Measurements from ENCODE around the gene GATD1.
A peak's percentile ranks its signal among the peaks of the same experiment; 100 is the strongest.

GATD1 gene

GRCh38 chr11:777288-778255 is at the start of gene GATD1:
Gene GATD1, minus strand, starts transcription at chr11:777487. Its CDS starts 25 bp downstream, at chr11:777462.
- peak; percentile 90 for DNase-seq (ENCODE audit: low spot score)

DNA sequence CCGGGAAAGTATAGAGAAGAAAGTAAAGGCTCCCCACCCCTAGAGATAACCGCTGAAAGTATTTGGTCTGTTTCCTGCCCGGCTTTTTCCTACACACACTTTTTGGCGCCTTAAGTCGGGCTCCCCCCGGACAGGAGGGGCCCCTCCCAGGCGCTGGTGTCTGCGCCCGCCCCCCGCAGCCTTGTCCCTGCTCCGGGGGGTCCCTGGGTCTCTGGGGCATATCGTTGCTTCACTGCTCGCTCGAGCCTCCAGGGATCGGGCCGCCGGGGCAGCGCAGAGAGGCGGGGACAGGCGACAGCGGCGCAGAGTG is 49.5 kb upstream of the GATD1 start:
- no peak for DNase-seq (ENCODE audit: low spot score)

DNA sequence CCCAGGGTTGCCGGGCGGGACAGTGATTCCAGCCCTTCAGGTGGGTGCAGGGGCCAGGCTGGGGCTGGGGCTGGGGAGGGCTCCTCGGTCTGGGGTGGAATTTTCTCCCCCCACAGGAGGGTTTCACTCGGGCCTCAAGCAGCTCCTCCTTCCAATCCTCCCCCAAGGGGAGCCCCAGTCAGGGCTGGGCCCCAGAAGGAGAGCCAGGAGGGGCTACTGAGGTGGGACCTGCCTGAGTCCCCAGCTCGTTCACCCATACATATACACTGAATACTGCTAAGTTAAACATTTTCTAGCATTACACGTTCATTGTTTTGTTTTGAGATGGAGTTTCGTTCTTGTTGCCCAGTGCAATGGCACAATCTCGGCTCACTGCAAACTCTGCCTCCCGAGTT is 48.9 kb upstream of the GATD1 start:
- no peak for DNase-seq (ENCODE audit: low spot score)

DNA sequence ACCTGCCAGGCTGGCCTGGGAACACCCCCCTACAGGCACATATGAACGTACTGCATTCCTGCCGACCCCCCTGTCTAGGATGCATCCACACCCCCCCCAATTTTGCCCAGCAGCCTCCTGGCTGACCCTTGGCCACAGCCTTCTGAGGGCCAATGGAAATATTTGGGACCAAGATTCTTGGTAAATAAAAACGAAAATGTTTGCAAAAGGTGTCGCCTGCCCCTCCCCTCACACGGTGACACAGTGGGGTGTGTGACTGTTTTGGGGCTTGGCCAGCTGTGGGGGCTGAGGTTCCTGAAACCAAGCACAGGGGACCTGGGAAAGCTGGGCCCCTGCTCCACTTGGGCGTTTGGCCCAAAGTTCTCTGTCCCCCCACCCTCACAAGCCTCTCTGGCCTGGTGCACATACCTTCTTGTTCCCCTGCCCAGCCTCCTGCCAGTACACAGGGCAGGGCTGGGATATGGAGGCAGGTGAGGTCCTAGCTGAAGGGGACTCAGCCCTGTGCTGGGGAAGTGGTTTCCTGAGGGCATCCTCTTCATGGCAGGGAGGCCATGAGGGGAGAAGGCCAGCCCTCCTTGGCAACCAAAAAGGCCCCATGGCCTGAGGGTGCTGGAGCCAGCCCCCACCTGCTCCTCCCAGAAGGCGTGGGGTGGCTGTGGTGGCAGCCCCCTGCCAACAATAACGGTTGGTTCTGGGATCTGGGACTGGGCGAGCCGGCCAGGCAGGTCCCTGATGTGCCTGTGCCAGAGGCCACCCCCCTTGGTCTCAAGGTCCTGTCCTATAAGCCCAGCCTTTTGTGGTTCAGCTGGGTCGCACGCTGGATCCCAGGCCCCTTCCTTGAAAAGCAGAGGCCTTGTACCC is 48.3 kb upstream of the GATD1 start:
- no peak for DNase-seq (ENCODE audit: low spot score)

GRCh38 chr11:824942-825341 is 47.7 kb upstream of the GATD1 start:
- no peak for DNase-seq (ENCODE audit: low spot score)

DNA sequence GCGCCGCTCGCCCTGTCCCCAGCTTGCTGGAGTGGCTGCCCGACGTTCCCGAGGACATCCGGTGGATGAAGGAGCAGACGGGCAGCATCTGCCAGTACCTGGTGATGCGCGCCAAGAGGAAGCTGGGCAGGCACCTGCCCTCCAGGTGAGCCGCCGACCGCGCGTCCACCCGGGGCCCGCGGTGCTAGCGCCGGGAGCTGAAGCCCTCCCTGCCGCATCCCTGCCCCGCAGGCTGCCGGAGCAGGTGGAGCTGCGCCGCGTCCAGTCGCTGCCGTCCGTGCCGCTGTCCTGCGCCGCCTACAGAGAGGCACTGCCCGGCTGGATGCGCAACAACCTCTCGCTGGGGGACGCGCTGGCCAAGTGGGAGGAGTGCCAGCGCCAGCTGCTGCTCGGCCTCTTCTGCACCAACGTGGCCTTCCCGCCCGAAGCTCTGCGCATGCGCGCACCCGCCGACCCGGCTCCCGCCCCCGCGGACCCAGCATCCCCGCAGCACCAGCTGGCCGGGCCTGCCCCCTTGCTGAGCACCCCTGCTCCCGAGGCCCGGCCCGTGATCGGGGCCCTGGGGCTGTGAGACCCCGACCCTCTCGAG is 47.1 kb upstream of the GATD1 start:
- DNase-seq (ENCODE audit: low spot score), result no peak

DNA sequence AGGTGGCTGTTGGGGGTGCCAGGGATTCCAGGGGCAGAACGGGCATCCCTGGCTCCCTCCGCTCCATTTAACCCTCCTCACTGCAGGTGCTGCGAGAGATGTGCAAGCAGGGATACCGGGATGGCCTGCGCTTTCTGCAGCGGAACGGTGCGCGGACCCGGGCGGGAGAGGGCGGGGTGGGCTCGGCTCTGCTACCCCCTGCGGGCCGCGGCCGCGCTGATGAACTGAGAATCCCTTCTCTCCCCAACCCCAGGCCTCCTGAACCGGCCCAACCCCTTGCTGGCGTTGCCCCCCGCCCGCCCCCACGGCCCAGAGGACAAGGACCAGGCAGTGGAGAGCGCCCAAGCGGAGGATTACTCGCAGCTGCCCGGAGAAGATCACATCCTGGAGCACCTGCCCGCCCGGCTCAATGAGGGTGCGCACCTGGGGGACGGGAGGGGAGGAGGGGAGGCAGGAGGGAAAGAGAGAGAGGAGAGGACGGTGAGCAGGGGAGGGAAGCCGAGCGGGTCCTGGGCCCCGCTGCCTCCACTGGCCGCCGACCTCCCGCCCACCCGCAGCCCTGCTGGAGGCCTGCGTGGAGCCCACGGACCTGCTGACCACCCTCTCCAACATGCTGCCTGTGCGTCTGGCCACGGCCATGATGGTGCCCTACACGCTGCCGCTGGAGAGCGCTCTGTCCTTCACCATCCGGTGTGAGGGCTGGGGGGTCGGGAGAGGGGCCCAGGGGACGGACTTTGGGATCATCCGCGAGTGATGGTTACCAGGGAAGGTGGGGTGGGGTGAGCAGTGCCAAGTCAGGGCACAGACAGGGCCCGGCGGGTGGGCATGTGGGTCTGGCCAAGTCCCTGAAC is 46.4 kb upstream of the GATD1 start:
- DNase-seq (ENCODE audit: low spot score), result no peak

- DNase-seq (ENCODE audit: low spot score), result no peak
Observed at GRCh38 chr11:821512-822371, 44.5 kb upstream of the GATD1 start.

DNA sequence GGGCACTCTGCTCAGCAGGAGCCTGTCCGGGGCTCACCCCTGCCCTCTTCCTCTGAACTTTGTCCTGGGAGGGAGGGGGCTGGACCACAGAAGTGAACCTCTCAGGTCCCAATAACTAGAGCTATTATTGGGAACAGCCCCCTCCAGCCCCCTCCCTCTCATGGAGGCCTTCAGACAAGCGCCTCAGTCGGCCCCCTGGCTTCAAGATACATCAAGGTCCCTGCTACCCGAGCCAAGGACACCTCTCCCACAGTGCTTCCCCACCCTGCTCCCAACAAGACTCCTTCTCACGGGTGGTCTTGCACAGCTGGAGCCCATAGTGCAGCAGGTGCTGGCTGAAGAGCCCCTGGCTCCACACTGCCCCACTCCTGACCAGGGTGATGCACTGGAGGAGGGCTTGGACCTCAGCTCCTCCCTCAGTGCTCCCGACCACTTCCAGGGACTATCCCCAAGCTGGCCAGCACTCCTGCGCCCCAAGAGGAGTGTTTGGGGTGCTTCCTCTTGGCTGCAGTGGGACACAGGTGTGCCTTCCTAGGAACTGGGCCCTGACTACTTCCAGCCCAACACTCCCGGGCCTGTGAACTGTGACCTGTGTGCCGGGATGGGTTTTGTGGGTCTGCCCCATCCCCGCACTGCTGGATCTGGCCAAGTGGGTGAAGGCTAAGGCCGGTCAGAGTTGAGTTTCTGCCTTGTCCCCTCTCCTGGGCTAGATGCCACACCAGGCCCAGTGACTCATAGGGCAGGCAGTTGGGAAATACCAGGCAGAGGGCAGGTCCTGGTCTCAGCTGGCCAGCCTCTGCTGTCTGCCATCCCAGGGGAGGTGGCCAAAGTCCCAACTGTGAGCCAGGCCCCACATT is 43.6 kb upstream of the GATD1 start:
- DNase-seq (ENCODE audit: low spot score), result no peak

- DNase-seq (ENCODE audit: low spot score), result peak; percentile 96
Observed at GRCh38 chr11:819943-820649, 42.8 kb upstream of the GATD1 start.

DNA sequence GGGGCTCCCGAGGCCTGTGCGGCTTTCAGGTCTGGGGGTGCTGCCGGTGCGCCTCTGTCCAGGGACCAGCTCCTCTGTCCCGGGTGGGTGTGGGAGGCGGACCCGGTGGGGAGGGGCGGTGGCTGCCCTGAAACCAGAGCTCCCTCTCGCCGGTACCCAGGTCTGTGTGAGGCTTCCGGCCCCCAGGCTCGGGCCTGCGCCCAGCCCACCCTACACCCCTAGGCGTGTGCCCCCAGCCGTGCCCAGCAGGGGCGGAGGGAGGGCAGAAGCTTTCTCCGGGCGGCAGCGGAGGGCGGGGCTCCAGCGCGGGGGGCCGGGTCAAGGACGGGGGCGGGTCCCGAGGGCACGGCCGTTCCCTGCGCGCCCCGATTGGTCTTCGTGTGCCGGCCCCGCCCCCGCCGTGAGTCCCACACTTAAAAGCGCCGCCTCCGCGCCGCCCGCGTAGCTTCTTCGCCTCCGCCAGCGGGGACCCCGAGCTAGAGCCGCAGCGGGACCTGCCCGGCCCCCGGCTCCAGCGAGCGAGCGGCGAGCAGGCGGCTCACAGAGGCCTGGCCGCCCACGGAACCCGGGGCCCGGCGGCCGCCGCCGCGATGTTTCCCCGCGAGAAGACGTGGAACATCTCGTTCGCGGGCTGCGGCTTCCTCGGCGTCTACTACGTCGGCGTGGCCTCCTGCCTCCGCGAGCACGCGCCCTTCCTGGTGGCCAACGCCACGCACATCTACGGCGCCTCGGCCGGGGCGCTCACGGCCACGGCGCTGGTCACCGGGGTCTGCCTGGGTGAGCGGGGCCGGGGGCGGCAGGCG is 42.0 kb upstream of the GATD1 start:
- DNase-seq (ENCODE audit: low spot score), result peak; percentile 91

- no peak for DNase-seq (ENCODE audit: low spot score)
Observed at GRCh38 chr11:818396-819128, 41.3 kb upstream of the GATD1 start, which contains the start of gene PNPLA2. Gene PNPLA2, plus strand, starts transcription at chr11:818914. Its CDS starts 805 bp downstream, at chr11:819719.

- no peak for DNase-seq (ENCODE audit: low spot score)
Observed at GRCh38 chr11:816433-816779, 39.1 kb upstream of the GATD1 start.

- DNase-seq (ENCODE audit: low spot score), result peak; percentile 25
Observed at GRCh38 chr11:815675-816432, 38.6 kb upstream of the GATD1 start.

GRCh38 chr11:813456-814096 is 36.3 kb upstream of the GATD1 start:
- peak; percentile 37 for DNase-seq (ENCODE audit: low spot score)

- DNase-seq (ENCODE audit: low spot score), result no peak
Observed at GRCh38 chr11:813072-813455, 35.8 kb upstream of the GATD1 start.
